GM12865 (cell line): ENCODE measurements around the gene ATXN1.

Experiments used
- DNase-seq: peaks from one replicate; pipeline ENCODE4 v3.0.0; 2010; ENCODE audit warnings: low read depth
- H3K4me3 ChIP-seq: 2 replicates; pipeline ENCODE4 v1.5.1; 2011; ENCODE audit warnings: mild to moderate bottlenecking, low read depth, low read length, control low read depth
- TF ChIP-seq, protein P1 (sequence below): IDR thresholded peaks from 2 replicates; pipeline ENCODE4 v1.5.1; 2011; ENCODE audit warnings: low read length, control low read depth, low read depth, inconsistent platforms; ENCODE audit not compliant: insufficient read depth; ENCODE audit errors: missing control alignments

Gene ATXN1

GRCh38 chr6:16626650-16627049 is 134.6 kb downstream of the ATXN1 start:
- no peak for DNase-seq
- TF ChIP-seq, protein P1, sequence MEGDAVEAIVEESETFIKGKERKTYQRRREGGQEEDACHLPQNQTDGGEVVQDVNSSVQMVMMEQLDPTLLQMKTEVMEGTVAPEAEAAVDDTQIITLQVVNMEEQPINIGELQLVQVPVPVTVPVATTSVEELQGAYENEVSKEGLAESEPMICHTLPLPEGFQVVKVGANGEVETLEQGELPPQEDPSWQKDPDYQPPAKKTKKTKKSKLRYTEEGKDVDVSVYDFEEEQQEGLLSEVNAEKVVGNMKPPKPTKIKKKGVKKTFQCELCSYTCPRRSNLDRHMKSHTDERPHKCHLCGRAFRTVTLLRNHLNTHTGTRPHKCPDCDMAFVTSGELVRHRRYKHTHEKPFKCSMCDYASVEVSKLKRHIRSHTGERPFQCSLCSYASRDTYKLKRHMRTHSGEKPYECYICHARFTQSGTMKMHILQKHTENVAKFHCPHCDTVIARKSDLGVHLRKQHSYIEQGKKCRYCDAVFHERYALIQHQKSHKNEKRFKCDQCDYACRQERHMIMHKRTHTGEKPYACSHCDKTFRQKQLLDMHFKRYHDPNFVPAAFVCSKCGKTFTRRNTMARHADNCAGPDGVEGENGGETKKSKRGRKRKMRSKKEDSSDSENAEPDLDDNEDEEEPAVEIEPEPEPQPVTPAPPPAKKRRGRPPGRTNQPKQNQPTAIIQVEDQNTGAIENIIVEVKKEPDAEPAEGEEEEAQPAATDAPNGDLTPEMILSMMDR: no peak
- H3K4me3 ChIP-seq: no peak overlapping the region

- no peak overlapping the region for H3K4me3 ChIP-seq
- TF ChIP-seq, protein P1: no peak
- no peak for DNase-seq
Observed at GRCh38 chr6:16625291-16626265, 135.7 kb downstream of the ATXN1 start.

- DNase-seq: no peak
- H3K4me3 ChIP-seq: no peak overlapping the region
- TF ChIP-seq, protein P1: no peak
Observed at GRCh38 chr6:16624636-16625290, 136.5 kb downstream of the ATXN1 start.

GRCh38 chr6:16623731-16624130 is 137.5 kb downstream of the ATXN1 start:
- TF ChIP-seq, protein P1: no peak
- no peak for DNase-seq
- no peak overlapping the region for H3K4me3 ChIP-seq

- no peak for DNase-seq
- TF ChIP-seq, protein P1: no peak
- H3K4me3 ChIP-seq: no peak overlapping the region
Observed at GRCh38 chr6:16623029-16623653, 138.1 kb downstream of the ATXN1 start.

DNA sequence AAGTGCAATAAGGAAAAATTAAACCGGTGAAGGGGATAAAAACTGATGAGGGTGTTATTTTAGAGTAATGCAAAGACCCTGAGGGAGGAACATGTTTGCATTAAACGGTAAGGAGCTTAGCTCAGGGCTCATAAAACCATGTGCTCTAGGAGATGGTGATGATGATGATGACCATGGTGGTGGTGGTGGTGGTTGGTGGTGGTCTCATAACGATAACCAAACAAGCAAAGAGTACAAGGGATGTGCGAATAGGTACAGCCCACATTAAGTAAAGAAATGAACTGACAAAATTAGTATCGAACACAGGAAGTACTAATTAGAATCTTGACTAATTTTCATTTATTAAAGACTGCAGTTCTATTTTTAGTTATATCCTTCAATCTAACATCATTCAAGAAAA is 139.1 kb downstream of the ATXN1 start:
- DNase-seq: no peak
- TF ChIP-seq, protein P1: no peak
- H3K4me3 ChIP-seq: no peak overlapping the region
